GM18498 (cell line): ENCODE measurements around the gene HAUS6.
A peak's percentile ranks its signal among the peaks of the same experiment; 100 is the strongest.
"Not testable (repeated sequence)": the region's sequence is repeated elsewhere in the genome, so short reads cannot be mapped to it uniquely, and the experiment has no call there.

Experiments
- ATAC-seq: cut with Tn5 transposase; IDR thresholded peaks from one replicate; pipeline ENCODE4 v1.9.1; 2021; ENCODE audit warnings: mild to moderate bottlenecking, moderate library complexity; ENCODE audit not compliant: unreplicated experiment

The HAUS6 gene

GRCh38 chr9:19048966-19049916 lies 53.5 kb downstream of the HAUS6 start, which contains the start of gene RRAGA:
Gene RRAGA (plus strand): TSS chr9:19049427. CDS start chr9:19049660, 233 bp downstream.
- peak; percentile 91 for ATAC-seq

GRCh38 chr9:19036611-19037010 lies 66.1 kb downstream of the HAUS6 start:
- ATAC-seq = no peak

- no peak for ATAC-seq
Observed at GRCh38 chr9:19033015-19033414, 69.7 kb downstream of the HAUS6 start, which contains the start of gene SAXO1. Gene SAXO1 (minus strand): TSS chr9:19033209. CDS start chr9:19032908, 301 bp downstream.

- ATAC-seq = no peak
Observed at GRCh38 chr9:19032406-19032805, 70.3 kb downstream of the HAUS6 start.

GRCh38 chr9:19030899-19031298 lies 71.8 kb downstream of the HAUS6 start:
- ATAC-seq = peak; percentile 58

- ATAC-seq = peak; percentile 63
Observed at GRCh38 chr9:19028835-19029451, 73.8 kb downstream of the HAUS6 start.

- no peak for ATAC-seq
Observed at GRCh38 chr9:19027825-19028224, 74.9 kb downstream of the HAUS6 start.

- no peak for ATAC-seq
Observed at GRCh38 chr9:19026375-19026774, 76.3 kb downstream of the HAUS6 start.

GRCh38 chr9:19023078-19023477 lies 79.6 kb downstream of the HAUS6 start:
- ATAC-seq = no peak

GRCh38 chr9:19022206-19022605 lies 80.5 kb downstream of the HAUS6 start:
- no peak for ATAC-seq

GRCh38 chr9:19021649-19022048 lies 81.1 kb downstream of the HAUS6 start:
- ATAC-seq = not testable (repeated sequence)

GRCh38 chr9:19020886-19021455 lies 81.7 kb downstream of the HAUS6 start:
- no peak for ATAC-seq

GRCh38 chr9:19018201-19018600 lies 84.5 kb downstream of the HAUS6 start:
- no peak for ATAC-seq

- no peak for ATAC-seq
Observed at GRCh38 chr9:19009391-19009965, 93.2 kb downstream of the HAUS6 start.
